GM19395 (cell line): Measurements from ENCODE around the gene EVPL.
"Not testable (repeated sequence)": the region's sequence is repeated elsewhere in the genome, so short reads cannot be mapped to it uniquely, and the experiment has no call there.

ENCODE experiments used
- ATAC-seq: cut with Tn5 transposase; IDR thresholded peaks from one replicate; pipeline ENCODE4 v1.9.1; 2021; ENCODE audit warnings: mild to moderate bottlenecking, moderate library complexity; ENCODE audit not compliant: unreplicated experiment

The EVPL gene

GRCh38 chr17:76000755-76001521 is 26.2 kb downstream of the EVPL start, which contains the start of gene CDK3:
TSS of gene CDK3 (plus strand) at chr17:76000855. CDS start at chr17:76001426, 571 bp downstream.
- no peak for ATAC-seq

GRCh38 chr17:76000016-76000754 is 26.9 kb downstream of the EVPL start:
- no peak for ATAC-seq

GRCh38 chr17:75998327-75998795 is 28.7 kb downstream of the EVPL start:
- ATAC-seq: no peak

- no peak for ATAC-seq
These were observed 30.2 kb downstream of the EVPL start for GRCh38 chr17:75996665-75997590.

- ATAC-seq: no peak
These were observed 31.7 kb downstream of the EVPL start for GRCh38 chr17:75995385-75995925.

- no peak for ATAC-seq
These were observed 32.2 kb downstream of the EVPL start for GRCh38 chr17:75994802-75995370.

GRCh38 chr17:75991396-75991795 is 35.7 kb downstream of the EVPL start:
- no peak for ATAC-seq

GRCh38 chr17:75987041-75987440 is 40.1 kb downstream of the EVPL start:
- ATAC-seq: no peak

- ATAC-seq: no peak
These were observed 41.1 kb downstream of the EVPL start for GRCh38 chr17:75985986-75986385.

- ATAC-seq: no peak
These were observed 43.5 kb downstream of the EVPL start for GRCh38 chr17:75983501-75984181.

- no peak for ATAC-seq
These were observed 46.0 kb downstream of the EVPL start for GRCh38 chr17:75981019-75981615.

- no peak for ATAC-seq
These were observed 46.7 kb downstream of the EVPL start for GRCh38 chr17:75980188-75981018.

GRCh38 chr17:75979705-75980187 is 47.4 kb downstream of the EVPL start:
- peak; percentile 23 for ATAC-seq

- ATAC-seq: peak; percentile 87
These were observed 48.0 kb downstream of the EVPL start, which contains the start of the genes ACOX1 and TEN1 for GRCh38 chr17:75978938-75979704. TSS of gene ACOX1 (minus strand) at chr17:75979166. CDS start at chr17:75979073, 93 bp downstream. TSS of gene TEN1 (plus strand) at chr17:75979240. CDS start at chr17:75986193, 6,953 bp downstream.

- no peak for ATAC-seq
These were observed 50.8 kb downstream of the EVPL start for GRCh38 chr17:75976175-75976848.

GRCh38 chr17:75975757-75976174 is 51.3 kb downstream of the EVPL start:
- no peak for ATAC-seq

GRCh38 chr17:75975187-75975586 is 51.9 kb downstream of the EVPL start:
- not testable (repeated sequence) for ATAC-seq
